Stimulated activated naive B cell treated with anti-CD40 and anti-IgM and Interleukin-4, amounts not matched to agents 10 μg/mL and 1 μg/mL and 100 μg/mL, for 72 hours (primary cell): ENCODE measurements around the gene HTR1D.
"Not testable (repeated sequence)": the region's sequence is repeated elsewhere in the genome, so short reads cannot be mapped to it uniquely, and the experiment has no call there.

Source experiments
- ATAC-seq, 2 donors: fragments of 150-1000 bp; cut with Tn5 transposase; replicated peaks; 2 replicates each; pipeline ENCODE4 v1.10.0; 2021; ENCODE audit warnings: moderate library complexity in 1 of 2
- DNase-seq: peaks from one replicate; pipeline ENCODE4 v3.0.0; 2021
- H3K27ac Mint-ChIP-seq: one replicate; pipeline ENCODE4 v1.8.0; 2022; ENCODE audit warnings: mild to moderate bottlenecking, mixed read lengths
- H3K27me3 Mint-ChIP-seq, 2 donors: one replicate each; pipeline ENCODE4 v1.8.0; 2022; ENCODE audit warnings: mixed read lengths in 2 of 2
- H3K36me3 Mint-ChIP-seq, 2 donors: one replicate each; pipeline ENCODE4 v1.8.0; 2022; ENCODE audit warnings: mixed read lengths in 2 of 2, mild to moderate bottlenecking in 1 of 2
- H3K4me1 Mint-ChIP-seq, 2 donors: one replicate each; pipeline ENCODE4 v1.8.0; 2022; ENCODE audit warnings: mixed read lengths in 2 of 2, mild to moderate bottlenecking in 1 of 2
- H3K4me3 Mint-ChIP-seq, 2 donors: one replicate each; pipeline ENCODE4 v1.8.0; 2022; ENCODE audit warnings: mild to moderate bottlenecking in 2 of 2, mixed read lengths in 2 of 2, moderate library complexity in 1 of 2
- H3K9me3 Mint-ChIP-seq, 2 donors: one replicate each; pipeline ENCODE4 v1.8.0; 2022; ENCODE audit warnings: mixed read lengths in 2 of 2, mild to moderate bottlenecking in 1 of 2

The HTR1D gene

GRCh38 chr1:23209770-23210169, 7.5 kb downstream of the HTR1D start:
- Mint-ChIP-seq H3K9me3 (no peaks in the 10 kb centered on the region), H3K27ac (no peak overlapping the region), H3K27me3 (peaks cover 46 to 50% of the 10 kb centered on the region in 2 donors), H3K4me1 (peaks cover 0 to 2% of the 10 kb centered on the region in 2 donors), H3K4me3 (no peak overlapping the region), H3K36me3 (no peaks in the 10 kb centered on the region)
- no peak for ATAC-seq
- DNase-seq: no peak

- no peaks in the 10 kb centered on the region for H3K36me3 Mint-ChIP-seq
Measured at GRCh38 chr1:23208527-23208926, 8.8 kb downstream of the HTR1D start.

GRCh38 chr1:23207733-23208132, 9.6 kb downstream of the HTR1D start:
- H3K27me3 Mint-ChIP-seq: peaks cover 34 to 46% of the 10 kb centered on the region in 2 donors
- ATAC-seq, H3K27ac Mint-ChIP-seq, H3K4me1 Mint-ChIP-seq, DNase-seq, H3K9me3 Mint-ChIP-seq, H3K36me3 Mint-ChIP-seq, H3K4me3 Mint-ChIP-seq: not testable (repeated sequence)

More at GRCh38 chr1:23208527-23208926, 8.8 kb downstream of the HTR1D start:
- no peak for DNase-seq
- H3K4me1 Mint-ChIP-seq: peaks cover 0 to 2% of the 10 kb centered on the region in 2 donors
- no peak for ATAC-seq
- no peak overlapping the region for H3K4me3 Mint-ChIP-seq
- peaks cover 40 to 54% of the 10 kb centered on the region in 2 donors for H3K27me3 Mint-ChIP-seq
- no peaks in the 10 kb centered on the region for H3K9me3 Mint-ChIP-seq
- no peak overlapping the region for H3K27ac Mint-ChIP-seq

- H3K4me3 Mint-ChIP-seq: no peak overlapping the region
- no peak for DNase-seq
- H3K27me3 Mint-ChIP-seq: peaks cover 22 to 35% of the 10 kb centered on the region in 2 donors
- H3K9me3 Mint-ChIP-seq: peaks cover 0 to 3% of the 10 kb centered on the region in 2 donors
- ATAC-seq: peak; percentile 52 to 74
- H3K4me1 Mint-ChIP-seq: peaks cover 0 to 10% of the 10 kb centered on the region in 2 donors
- no peak overlapping the region for H3K27ac Mint-ChIP-seq
- H3K36me3 Mint-ChIP-seq: no peaks in the 10 kb centered on the region
Measured at GRCh38 chr1:23202263-23202749, 15.0 kb downstream of the HTR1D start.

GRCh38 chr1:23200883-23201282, 16.4 kb downstream of the HTR1D start:
- Mint-ChIP-seq H3K9me3 (peaks cover 0 to 3% of the 10 kb centered on the region in 2 donors), H3K27ac (no peak overlapping the region), H3K4me1 (peaks cover 0 to 10% of the 10 kb centered on the region in 2 donors), H3K27me3 (peaks cover 12 to 24% of the 10 kb centered on the region in 2 donors), H3K36me3 (no peaks in the 10 kb centered on the region), H3K4me3 (no peak overlapping the region)
- DNase-seq (no peak), ATAC-seq (no peak)

GRCh38 chr1:23198373-23198772, 18.9 kb downstream of the HTR1D start:
- H3K4me1 Mint-ChIP-seq: peaks cover 0 to 10% of the 10 kb centered on the region in 2 donors

GRCh38 chr1:23196627-23197328, 20.5 kb downstream of the HTR1D start:
- DNase-seq (no peak), ATAC-seq (no peak)
- no peak overlapping the region for H3K27ac Mint-ChIP-seq
- no peak overlapping the region for H3K4me3 Mint-ChIP-seq
- peaks cover 20 to 25% of the 10 kb centered on the region in 2 donors for H3K27me3 Mint-ChIP-seq
- no peaks in the 10 kb centered on the region for H3K36me3 Mint-ChIP-seq
- peaks cover 0 to 3% of the 10 kb centered on the region in 2 donors for H3K9me3 Mint-ChIP-seq
- peaks cover 0 to 2% of the 10 kb centered on the region in 2 donors for H3K4me1 Mint-ChIP-seq

More at GRCh38 chr1:23198373-23198772, 18.9 kb downstream of the HTR1D start:
- peaks cover 0 to 3% of the 10 kb centered on the region in 2 donors for H3K9me3 Mint-ChIP-seq
- H3K4me3 Mint-ChIP-seq: no peak overlapping the region
- no peak for ATAC-seq
- H3K27ac Mint-ChIP-seq: no peak overlapping the region
- H3K36me3 Mint-ChIP-seq: no peaks in the 10 kb centered on the region
- DNase-seq: no peak
- peaks cover 9 to 12% of the 10 kb centered on the region in 2 donors for H3K27me3 Mint-ChIP-seq

GRCh38 chr1:23194119-23194984, 22.9 kb downstream of the HTR1D start:
- peaks cover 24 to 34% of the 10 kb centered on the region in 2 donors for H3K27me3 Mint-ChIP-seq
- DNase-seq: no peak

GRCh38 chr1:23193391-23194118, 23.7 kb downstream of the HTR1D start:
- Mint-ChIP-seq H3K27ac (no peak overlapping the region), H3K9me3 (no peaks in the 10 kb centered on the region), H3K4me1 (no peaks in the 10 kb centered on the region), H3K36me3 (no peaks in the 10 kb centered on the region), H3K27me3 (peaks cover 23 to 32% of the 10 kb centered on the region in 2 donors), H3K4me3 (no peak overlapping the region)
- ATAC-seq (no peak), DNase-seq (no peak)

More at GRCh38 chr1:23194119-23194984, 22.9 kb downstream of the HTR1D start:
- Mint-ChIP-seq H3K36me3 (no peaks in the 10 kb centered on the region), H3K4me3 (no peak overlapping the region), H3K4me1 (no peaks in the 10 kb centered on the region), H3K27ac (no peak overlapping the region), H3K9me3 (no peaks in the 10 kb centered on the region)
- no peak for ATAC-seq

- Mint-ChIP-seq H3K4me1 (no peaks in the 10 kb centered on the region), H3K4me3 (no peak overlapping the region), H3K36me3 (no peaks in the 10 kb centered on the region), H3K9me3 (no peaks in the 10 kb centered on the region), H3K27ac (no peak overlapping the region), H3K27me3 (peaks cover 20 to 29% of the 10 kb centered on the region in 2 donors)
- DNase-seq (no peak), ATAC-seq (no peak)
Measured at GRCh38 chr1:23191199-23191598, 26.1 kb downstream of the HTR1D start.

GRCh38 chr1:23188936-23189452, 28.3 kb downstream of the HTR1D start:
- H3K9me3 Mint-ChIP-seq, H3K27ac Mint-ChIP-seq, H3K4me1 Mint-ChIP-seq, H3K4me3 Mint-ChIP-seq, H3K36me3 Mint-ChIP-seq, DNase-seq, ATAC-seq: not testable (repeated sequence)
- H3K27me3 Mint-ChIP-seq: peaks cover 20 to 29% of the 10 kb centered on the region in 2 donors

- peaks cover 0 to 3% of the 10 kb centered on the region in 2 donors for H3K4me1 Mint-ChIP-seq
- H3K36me3 Mint-ChIP-seq: no peaks in the 10 kb centered on the region
- H3K4me3 Mint-ChIP-seq: no peak overlapping the region
- ATAC-seq: no peak
- no peak overlapping the region for H3K27ac Mint-ChIP-seq
- peaks cover 16 to 23% of the 10 kb centered on the region in 2 donors for H3K27me3 Mint-ChIP-seq
- H3K9me3 Mint-ChIP-seq: no peaks in the 10 kb centered on the region
- DNase-seq: no peak
Measured at GRCh38 chr1:23188434-23188884, 28.8 kb downstream of the HTR1D start.

GRCh38 chr1:23187637-23188036, 29.7 kb downstream of the HTR1D start:
- Mint-ChIP-seq H3K4me3 (no peak overlapping the region), H3K9me3 (no peaks in the 10 kb centered on the region), H3K27me3 (peaks cover 9 to 16% of the 10 kb centered on the region in 2 donors), H3K27ac (no peak overlapping the region), H3K36me3 (no peaks in the 10 kb centered on the region), H3K4me1 (peaks cover 0 to 3% of the 10 kb centered on the region in 2 donors)
- DNase-seq: no peak
- ATAC-seq: no peak

- ATAC-seq: no peak
- Mint-ChIP-seq H3K9me3 (no peaks in the 10 kb centered on the region), H3K27ac (no peak overlapping the region), H3K36me3 (no peaks in the 10 kb centered on the region), H3K27me3 (peaks cover 3 to 6% of the 10 kb centered on the region in 2 donors), H3K4me3 (no peak overlapping the region), H3K4me1 (peaks cover 0 to 3% of the 10 kb centered on the region in 2 donors)
- no peak for DNase-seq
Measured at GRCh38 chr1:23185381-23185780, 31.9 kb downstream of the HTR1D start.
